Measurements from ENCODE around the gene C2CD2. TPM values are rescaled to one million over a fixed set of nuclear protein-coding genes. Genes with fewer than 3 reads are reported as not detected.

Gene C2CD2
- total and polyA plus RNA-seq, 10 of the 15 experiments (the other 5 are each of a cell fraction or from before 2014, with no cell fraction given), result 2.2 to 30.9 (median 9.9) TPM

GRCh38 chr21:41952568-41953248 lies 1.1 kb downstream of the C2CD2 start (continued):
- TF ChIP-seq FOXM1 (IDR thresholded peaks at IDR 0.05; ENCODE audit: low read depth, low read length) (no peak), USF1 (IDR thresholded peaks at IDR 0.05; ENCODE audit: borderline replicate concordance, extremely low read length, insufficient read depth, low read depth, low read length) (no peak), E2F4 (IDR thresholded peaks at IDR 0.05; ENCODE audit: low read depth, low read length) (no peak), BRCA1 (IDR thresholded peaks at IDR 0.05; ENCODE audit: low read depth, low read length) (no peak), BACH1 (IDR thresholded peaks at IDR 0.05; ENCODE audit: borderline replicate concordance) (no peak), RFX5 (IDR thresholded peaks at IDR 0.05; ENCODE audit: low read depth, low read length) (no peak), CBX3 (IDR thresholded peaks at IDR 0.05; ENCODE audit: borderline replicate concordance, low read depth) (no peak), SKIL (IDR thresholded peaks at IDR 0.05; ENCODE audit: low read depth, poor library complexity, severe bottlenecking) (no peak), ZNF592 (IDR thresholded peaks at IDR 0.05) (no peak)

All from GM12878 (cell line).